ENCODE data around the gene RBMS3. TPM values are rescaled to one million over a fixed set of nuclear protein-coding genes. Genes with fewer than 3 reads are reported as not detected.

Gene RBMS3
- total and polyA plus RNA-seq, 9 donors = 11.6 to 79.2 (median 63.1) TPM

DNA sequence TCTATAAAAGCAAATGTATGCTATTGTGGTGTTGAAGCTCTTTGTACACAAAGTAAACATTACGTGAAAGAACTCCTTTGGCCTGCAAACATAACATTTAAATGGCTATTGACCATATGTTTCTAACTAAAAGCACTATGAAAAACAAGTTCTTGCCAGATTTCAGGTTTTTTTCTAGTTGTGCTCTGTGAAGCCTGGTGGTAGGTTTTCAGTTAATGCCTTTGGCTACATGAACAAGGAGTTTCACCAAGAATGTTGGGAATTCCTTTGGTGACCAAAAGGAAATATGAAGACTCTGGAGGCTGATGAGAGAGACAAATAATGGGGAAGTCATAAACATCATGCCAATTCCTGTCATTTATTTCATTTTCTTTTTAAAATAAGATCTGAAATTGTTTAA lies 66.0 kb downstream of the RBMS3 start:
- H3K27me3 ChIP-seq = no peaks in the 10 kb centered on the region
- no peak overlapping the region for H3K27ac ChIP-seq
- WGBS, 3 donors = 75 to 90% (median 89%) methylated on average over 1 of the region's 1 CpG
- H3K4me1 ChIP-seq (ENCODE audit: insufficient read depth) = no peaks in the 10 kb centered on the region
- DNase-seq = no peak
- H3K36me3 ChIP-seq = no peaks in the 10 kb centered on the region
- no peak for TF ChIP-seq POLR2A (IDR thresholded peaks at IDR 0.05)
- no peak for TF ChIP-seq EP300 (IDR thresholded peaks at IDR 0.05)
- H3K9me3 ChIP-seq = no peaks in the 10 kb centered on the region
- H3K4me3 ChIP-seq = no peak overlapping the region
- intact Hi-C loops (cut with DNase I) = no loop called here

DNA sequence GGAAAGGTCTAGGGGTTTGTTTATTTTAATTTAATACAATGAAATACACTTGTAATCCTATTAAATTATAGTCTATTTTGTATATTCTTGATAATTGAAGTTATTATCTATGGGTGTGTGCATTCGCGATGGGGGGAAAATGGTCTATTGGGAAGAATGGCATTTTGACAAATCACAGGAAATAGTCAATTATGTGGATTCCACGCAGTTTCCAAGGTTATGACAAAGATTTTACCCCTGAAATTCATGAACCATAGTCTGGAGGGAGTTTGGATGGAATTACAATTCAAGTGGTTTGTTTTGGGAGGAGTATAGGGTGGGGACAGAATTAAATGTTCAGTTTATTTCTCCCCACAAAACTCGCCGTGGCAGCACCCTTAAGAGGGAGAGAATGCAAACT lies 66.5 kb downstream of the RBMS3 start:
- intact Hi-C loops (cut with DNase I) = no loop called here
- Histone ChIP-seq H3K9me3 (no peaks in the 10 kb centered on the region), H3K27me3 (no peaks in the 10 kb centered on the region), H3K36me3 (no peaks in the 10 kb centered on the region), H3K27ac (no peak overlapping the region), H3K4me1 (ENCODE audit: insufficient read depth) (no peaks in the 10 kb centered on the region), H3K4me3 (no peak overlapping the region)
- WGBS, 3 donors = 66 to 82% (median 71%) methylated on average over 5 of the region's 5 CpGs
- no peak for DNase-seq
- TF ChIP-seq EP300 (IDR thresholded peaks at IDR 0.05) (no peak), POLR2A (IDR thresholded peaks at IDR 0.05) (no peak)
- TF ChIP-seq, protein P1, sequence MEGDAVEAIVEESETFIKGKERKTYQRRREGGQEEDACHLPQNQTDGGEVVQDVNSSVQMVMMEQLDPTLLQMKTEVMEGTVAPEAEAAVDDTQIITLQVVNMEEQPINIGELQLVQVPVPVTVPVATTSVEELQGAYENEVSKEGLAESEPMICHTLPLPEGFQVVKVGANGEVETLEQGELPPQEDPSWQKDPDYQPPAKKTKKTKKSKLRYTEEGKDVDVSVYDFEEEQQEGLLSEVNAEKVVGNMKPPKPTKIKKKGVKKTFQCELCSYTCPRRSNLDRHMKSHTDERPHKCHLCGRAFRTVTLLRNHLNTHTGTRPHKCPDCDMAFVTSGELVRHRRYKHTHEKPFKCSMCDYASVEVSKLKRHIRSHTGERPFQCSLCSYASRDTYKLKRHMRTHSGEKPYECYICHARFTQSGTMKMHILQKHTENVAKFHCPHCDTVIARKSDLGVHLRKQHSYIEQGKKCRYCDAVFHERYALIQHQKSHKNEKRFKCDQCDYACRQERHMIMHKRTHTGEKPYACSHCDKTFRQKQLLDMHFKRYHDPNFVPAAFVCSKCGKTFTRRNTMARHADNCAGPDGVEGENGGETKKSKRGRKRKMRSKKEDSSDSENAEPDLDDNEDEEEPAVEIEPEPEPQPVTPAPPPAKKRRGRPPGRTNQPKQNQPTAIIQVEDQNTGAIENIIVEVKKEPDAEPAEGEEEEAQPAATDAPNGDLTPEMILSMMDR (IDR thresholded peaks at IDR 0.05) = no peak

DNA sequence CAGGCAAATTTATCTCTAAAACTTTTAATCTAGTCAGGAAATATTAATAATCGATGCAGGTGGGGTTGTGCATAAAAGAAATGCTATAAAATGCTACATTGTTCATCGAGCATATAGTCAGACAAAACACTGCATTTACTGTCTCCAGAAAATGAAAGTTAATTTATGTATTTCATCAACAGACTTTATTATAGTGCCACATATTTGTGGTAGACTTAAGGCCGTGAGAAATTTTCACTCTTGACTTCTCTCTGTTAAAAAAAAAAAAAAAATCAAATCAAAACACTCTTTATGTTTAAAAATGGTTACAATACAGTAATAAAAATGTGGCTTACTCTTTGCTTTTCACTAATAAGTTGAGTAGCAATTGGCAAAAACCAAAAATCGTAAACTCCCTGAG lies 67.4 kb downstream of the RBMS3 start:
- no peak for DNase-seq
- H3K4me3 ChIP-seq = no peak overlapping the region
- no peak overlapping the region for H3K27ac ChIP-seq
- TF ChIP-seq POLR2A (IDR thresholded peaks at IDR 0.05) (no peak), EP300 (IDR thresholded peaks at IDR 0.05) (no peak)
- TF ChIP-seq, protein P1 (IDR thresholded peaks at IDR 0.05) = no peak
- WGBS, 3 donors = 44 to 85% (median 64%) methylated on average over 4 of the region's 4 CpGs
- no peaks in the 10 kb centered on the region for H3K4me1 ChIP-seq (ENCODE audit: insufficient read depth)
- no peaks in the 10 kb centered on the region for H3K27me3 ChIP-seq
- no peaks in the 10 kb centered on the region for H3K9me3 ChIP-seq
- intact Hi-C loops (cut with DNase I) = no loop called here
- no peaks in the 10 kb centered on the region for H3K36me3 ChIP-seq

DNA sequence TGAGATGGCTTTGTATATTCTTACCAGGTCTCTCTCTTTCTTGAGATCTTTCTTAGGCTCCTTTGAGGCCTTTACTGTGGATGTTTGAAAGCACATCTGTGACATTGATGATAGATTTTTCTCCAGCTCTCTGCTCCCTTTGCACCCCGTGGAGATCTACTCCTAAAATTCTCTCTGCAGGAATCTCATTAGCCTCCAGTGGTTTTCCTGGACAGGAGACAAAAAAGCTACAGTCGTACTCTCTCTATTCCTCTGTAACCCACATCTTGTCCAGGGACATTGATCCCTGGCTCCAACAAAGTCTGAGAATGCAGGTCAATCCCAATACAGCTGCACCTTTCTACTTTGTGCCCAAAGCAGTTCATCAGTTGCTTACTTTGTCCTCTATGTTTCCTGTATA lies 68.2 kb downstream of the RBMS3 start:
- intact Hi-C loops (cut with DNase I) = no loop called here
- H3K9me3 ChIP-seq = no peaks in the 10 kb centered on the region
- H3K27ac ChIP-seq = no peak overlapping the region
- H3K36me3 ChIP-seq = no peaks in the 10 kb centered on the region
- DNase-seq = no peak
- no peak overlapping the region for H3K4me3 ChIP-seq
- WGBS, 3 donors = 40 to 87% (median 83%) methylated on average over 2 of the region's 2 CpGs
- H3K4me1 ChIP-seq (ENCODE audit: insufficient read depth) = no peaks in the 10 kb centered on the region
- H3K27me3 ChIP-seq = no peaks in the 10 kb centered on the region
- TF ChIP-seq, protein P1 (IDR thresholded peaks at IDR 0.05) = no peak
- TF ChIP-seq EP300 (IDR thresholded peaks at IDR 0.05) = no peak
- no peak for TF ChIP-seq POLR2A (IDR thresholded peaks at IDR 0.05)

DNA sequence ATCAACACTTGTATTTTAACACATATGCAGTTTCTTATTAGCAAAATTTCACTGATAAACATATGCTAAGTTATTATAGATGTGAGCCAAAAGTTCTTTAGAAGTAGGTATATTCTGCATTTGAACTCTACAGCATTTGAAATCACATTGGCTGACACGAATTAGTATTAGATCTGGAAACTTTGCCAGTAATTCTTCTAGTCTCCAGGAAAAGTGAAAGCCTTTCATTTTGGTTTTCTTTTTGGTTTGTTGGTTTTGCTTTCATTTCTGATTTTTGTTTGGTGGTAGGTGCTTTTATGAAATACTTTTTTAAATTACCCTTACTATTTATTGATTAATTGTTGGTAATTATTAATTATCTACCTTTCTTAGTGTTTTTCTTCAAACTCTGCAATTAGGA lies 72.9 kb downstream of the RBMS3 start:
- 0 to 5% (median 4%) methylated on average over 1 of the region's 1 CpG for WGBS, 3 donors
- no peak for DNase-seq
- Histone ChIP-seq H3K4me1 (ENCODE audit: insufficient read depth) (no peaks in the 10 kb centered on the region), H3K36me3 (no peaks in the 10 kb centered on the region), H3K27me3 (no peaks in the 10 kb centered on the region), H3K9me3 (no peaks in the 10 kb centered on the region), H3K27ac (no peak overlapping the region), H3K4me3 (no peak overlapping the region)
- intact Hi-C loops (cut with DNase I) = no loop called here
- TF ChIP-seq, protein P1 (IDR thresholded peaks at IDR 0.05) = no peak
- no peak for TF ChIP-seq POLR2A (IDR thresholded peaks at IDR 0.05)
- no peak for TF ChIP-seq EP300 (IDR thresholded peaks at IDR 0.05)
